Suprapubic skin (tissue), 4 donors: ENCODE measurements around the gene MAGEB17. TPM values are rescaled to one million over a fixed set of nuclear protein-coding genes. Genes with fewer than 3 reads are reported as not detected.

Source experiments
- DNase-seq, 2 donors: peaks; one replicate each; pipeline ENCODE4 v3.0.0-alpha.2; 2019; ENCODE audit warnings: low spot score in 2 of 2
- H3K27ac ChIP-seq: fragments of 200-600 bp; sonication (generic); one replicate; pipeline ENCODE4 v1.5.1; 2019
- H3K27me3 ChIP-seq: fragments of 200-600 bp; sonication (generic); one replicate; pipeline ENCODE4 v1.5.1; 2019
- H3K36me3 ChIP-seq: fragments of 200-600 bp; sonication (generic); one replicate; pipeline ENCODE4 v1.5.1; 2019
- H3K4me1 ChIP-seq: fragments of 200-600 bp; sonication (generic); one replicate; pipeline ENCODE4 v1.5.1; 2019
- H3K4me3 ChIP-seq: fragments of 200-600 bp; sonication (generic); one replicate; pipeline ENCODE4 v1.5.1; 2019; ENCODE audit warnings: mild to moderate bottlenecking
- H3K9me3 ChIP-seq: fragments of 200-600 bp; sonication (generic); one replicate; pipeline ENCODE4 v1.5.1; 2019
- CTCF ChIP-seq, 2 donors: fragments of 200-600 bp in 1 of 2; fragments of 450-650 bp in 1 of 2; sonication (generic) in 1 of 2; IDR thresholded peaks; one replicate each; pipeline ENCODE4 v1.5.1; 2016 to 2019; ENCODE audit warnings: antibody characterized with exemption in 2 of 2, mild to moderate bottlenecking in 1 of 2, moderate library complexity in 1 of 2
- EP300 ChIP-seq: sonication (generic); formaldehyde crosslinking; IDR thresholded peaks from one replicate; pipeline ENCODE4 v1.6.1; 2017; ENCODE audit warnings: antibody characterized with exemption
- POLR2A ChIP-seq, 2 donors: fragments of 450-650 bp; IDR thresholded peaks; one replicate each; pipeline ENCODE4 v1.6.1; 2017; ENCODE audit warnings: antibody characterized with exemption in 2 of 2, mild to moderate bottlenecking in 2 of 2, moderate library complexity in 2 of 2
- POLR2AphosphoS5 ChIP-seq, 3 donors: sonication (generic); formaldehyde crosslinking; IDR thresholded peaks; one replicate each; pipeline ENCODE4 v1.6.1; 2017; ENCODE audit warnings: antibody characterized with exemption in 3 of 3
- WGBS: methylation state at CpG from one replicate; pipeline ENCODE4 v1.1.5; 2018; 5-methylcytosine and 5-hydroxymethylcytosine counted together
- total RNA-seq, 4 donors: library from RNA; depleted of rRNA; stranded (reverse); fragments of >200 nt; gene quantifications; one replicate each; pipeline ENCODE4 v1.1.0, GENCODE V29; 2016

MAGEB17 gene
- total RNA-seq, 4 donors from 2014 or later = not detected

- H3K27me3 ChIP-seq = no peaks in the 10 kb centered on the region
- DNase-seq = no peak
- 69% methylated on average over 5 of the region's 5 CpGs for WGBS
- H3K9me3 ChIP-seq = no peaks in the 10 kb centered on the region
- H3K27ac ChIP-seq = no peak overlapping the region
- no peak overlapping the region for H3K4me3 ChIP-seq
- H3K36me3 ChIP-seq = no peaks in the 10 kb centered on the region
- no peak for TF ChIP-seq EP300
- no peaks in the 10 kb centered on the region for H3K4me1 ChIP-seq
These were observed 41.6 kb upstream of the MAGEB17 start for GRCh38 chrX:16125520-16126149.

- no peak for DNase-seq
- 66% methylated on average over 2 of the region's 2 CpGs for WGBS
- no peaks in the 10 kb centered on the region for H3K36me3 ChIP-seq
- no peaks in the 10 kb centered on the region for H3K27me3 ChIP-seq
- H3K4me1 ChIP-seq = no peaks in the 10 kb centered on the region
- no peak overlapping the region for H3K27ac ChIP-seq
- no peaks in the 10 kb centered on the region for H3K9me3 ChIP-seq
- no peak overlapping the region for H3K4me3 ChIP-seq
- TF ChIP-seq EP300 = no peak
- TF ChIP-seq CTCF (IDR thresholded peaks at IDR 0.05) = no peak
- no peak for TF ChIP-seq POLR2AphosphoS5 (IDR thresholded peaks at IDR 0.05)
- TF ChIP-seq POLR2A (IDR thresholded peaks at IDR 0.05) = no peak
These were observed 36.6 kb upstream of the MAGEB17 start for GRCh38 chrX:16130707-16131106.

GRCh38 chrX:16134936-16135335 lies 32.3 kb upstream of the MAGEB17 start:
- H3K4me1 ChIP-seq = no peaks in the 10 kb centered on the region
- 33% methylated on average over 1 of the region's 1 CpG for WGBS
- no peak for TF ChIP-seq CTCF (IDR thresholded peaks at IDR 0.05)
- no peak for TF ChIP-seq POLR2A (IDR thresholded peaks at IDR 0.05)
- no peak for TF ChIP-seq EP300
- TF ChIP-seq POLR2AphosphoS5 (IDR thresholded peaks at IDR 0.05) = no peak
- H3K36me3 ChIP-seq = no peaks in the 10 kb centered on the region
- no peaks in the 10 kb centered on the region for H3K9me3 ChIP-seq
- H3K4me3 ChIP-seq = no peak overlapping the region
- H3K27me3 ChIP-seq = no peaks in the 10 kb centered on the region
- no peak for DNase-seq
- no peak overlapping the region for H3K27ac ChIP-seq

GRCh38 chrX:16136080-16136479 lies 31.2 kb upstream of the MAGEB17 start:
- no peaks in the 10 kb centered on the region for H3K4me1 ChIP-seq
- TF ChIP-seq EP300 = no peak
- TF ChIP-seq POLR2AphosphoS5 (IDR thresholded peaks at IDR 0.05) = no peak
- TF ChIP-seq POLR2A (IDR thresholded peaks at IDR 0.05) = no peak
- no peak for TF ChIP-seq CTCF (IDR thresholded peaks at IDR 0.05)
- no peaks in the 10 kb centered on the region for H3K27me3 ChIP-seq
- no peak for DNase-seq
- no peaks in the 10 kb centered on the region for H3K36me3 ChIP-seq
- no peaks in the 10 kb centered on the region for H3K9me3 ChIP-seq
- H3K27ac ChIP-seq = no peak overlapping the region
- no peak overlapping the region for H3K4me3 ChIP-seq
- 60% methylated on average over 2 of the region's 2 CpGs for WGBS

GRCh38 chrX:16137416-16138107 lies 29.7 kb upstream of the MAGEB17 start:
- Histone ChIP-seq H3K27ac (no peak overlapping the region), H3K4me1 (no peaks in the 10 kb centered on the region), H3K27me3 (no peaks in the 10 kb centered on the region), H3K36me3 (no peaks in the 10 kb centered on the region), H3K4me3 (no peak overlapping the region), H3K9me3 (no peaks in the 10 kb centered on the region)
- no peak for TF ChIP-seq POLR2A (IDR thresholded peaks at IDR 0.05)
- no peak for TF ChIP-seq POLR2AphosphoS5 (IDR thresholded peaks at IDR 0.05)
- no peak for TF ChIP-seq CTCF (IDR thresholded peaks at IDR 0.05)
- no peak for TF ChIP-seq EP300
- no peak for DNase-seq
